Naive thymus-derived CD4-positive, alpha-beta T cell (primary cell): ENCODE measurements around the gene ZBED4. TPM values are rescaled to one million over a fixed set of nuclear protein-coding genes. Genes with fewer than 3 reads are reported as not detected.

ENCODE experiments used
- ATAC-seq: fragments of 150-1000 bp; cut with Tn5 transposase; 2 replicates; pipeline ENCODE4 v1.10.0; 2021; ENCODE audit warnings: mild to moderate bottlenecking, moderate library complexity
- CTCF ChIA-PET: fragments of 350-600 bp; sonication (Branson Sonifier 250); formaldehyde crosslinking; loops from one replicate; lab custom pipeline; 2021; ENCODE audit warnings: antibody characterized with exemption; lab: Charles Lee
- POLR2A ChIA-PET: fragments of 350-600 bp; sonication (Branson Sonifier 250); formaldehyde crosslinking; loops from one replicate; lab custom pipeline; 2021; ENCODE audit warnings: antibody characterized with exemption, inconsistent platforms; lab: Charles Lee
- DNase-seq, 9 donors: peaks; one replicate each; pipeline versions ENCODE4 v3.0.0 to v3.0.0-alpha.2; 2020 to 2022; ENCODE audit warnings: mixed read lengths in 1 of 9
- H3K27ac ChIP-seq: one replicate; pipeline ENCODE4 v1.7.0; 2013; ENCODE audit warnings: mild to moderate bottlenecking, low read depth, low read length, moderate library complexity
- H3K27me3 ChIP-seq, 2 donors: one replicate each; pipeline ENCODE4 v1.7.0; 2013; ENCODE audit warnings: low read length in 2 of 2, mild to moderate bottlenecking in 2 of 2, moderate library complexity in 2 of 2; ENCODE audit not compliant: control insufficient read depth in 2 of 2, insufficient read depth in 2 of 2
- H3K36me3 ChIP-seq, 3 experiments: 1 replicate in 2 of 3; 2 replicates in 1 of 3; pipeline ENCODE4 v1.7.0; 2013; ENCODE audit warnings: low read length in 3 of 3, mild to moderate bottlenecking in 3 of 3, moderate library complexity in 1 of 3; ENCODE audit not compliant: insufficient read depth in 3 of 3, control insufficient read depth in 2 of 3
- H3K4me1 ChIP-seq, 2 donors: one replicate each; pipeline ENCODE4 v1.7.0; 2013; ENCODE audit warnings: low read length in 2 of 2, mild to moderate bottlenecking in 2 of 2, moderate library complexity in 1 of 2; ENCODE audit not compliant: control insufficient read depth in 2 of 2, insufficient read depth in 2 of 2
- H3K4me3 ChIP-seq: 2 replicates; pipeline ENCODE4 v1.7.0; 2013; ENCODE audit warnings: mild to moderate bottlenecking, low read length
- H3K9me3 ChIP-seq, 3 experiments: 1 replicate in 2 of 3; 2 replicates in 1 of 3; pipeline ENCODE4 v1.7.0; 2013; ENCODE audit warnings: low read length in 3 of 3; ENCODE audit not compliant: control insufficient read depth in 2 of 3
- H3K27ac Mint-ChIP-seq, 9 donors: one replicate each; pipeline ENCODE4 v1.8.0; 2020 to 2022; ENCODE audit warnings: mixed read lengths in 9 of 9, mild to moderate bottlenecking in 8 of 9, moderate library complexity in 5 of 9, inconsistent platforms in 2 of 9
- H3K27me3 Mint-ChIP-seq, 5 donors: one replicate each; pipeline ENCODE4 v1.8.0; 2021 to 2022; ENCODE audit warnings: mixed read lengths in 5 of 5, mild to moderate bottlenecking in 1 of 5
- H3K36me3 Mint-ChIP-seq, 5 donors: one replicate each; pipeline ENCODE4 v1.8.0; 2020 to 2022; ENCODE audit warnings: mixed read lengths in 5 of 5, mild to moderate bottlenecking in 3 of 5, inconsistent platforms in 1 of 5
- H3K4me1 Mint-ChIP-seq, 7 donors: one replicate each; pipeline ENCODE4 v1.8.0; 2020 to 2022; ENCODE audit warnings: mixed read lengths in 7 of 7, mild to moderate bottlenecking in 3 of 7, inconsistent platforms in 1 of 7
- H3K4me3 Mint-ChIP-seq, 10 donors: one replicate each; pipeline ENCODE4 v1.8.0; 2020 to 2022; ENCODE audit warnings: mild to moderate bottlenecking in 10 of 10, mixed read lengths in 10 of 10, moderate library complexity in 6 of 10, inconsistent platforms in 2 of 10
- H3K9me3 Mint-ChIP-seq, 11 donors: one replicate each; pipeline ENCODE4 v1.8.0; 2020 to 2022; ENCODE audit warnings: mixed read lengths in 11 of 11, mild to moderate bottlenecking in 4 of 11, inconsistent platforms in 1 of 11, moderate library complexity in 1 of 11
- intact Hi-C, 2 donors: fragments of 100-400 bp; cut with micrococcal nuclease; formaldehyde crosslinking; loops; one replicate each; pipeline ENCODE4 v1.15.1; 2023
- polyA plus RNA-seq, 2 donors: library from polyadenylated mRNA; unstranded; fragments of 300-500 nt; fragmentation: Illumina TruSeq; gene quantifications; one replicate each; pipeline ENCODE4 v1.2.3, GENCODE V29; 2021
- total RNA-seq, 6 experiments: library from RNA in 5 of 6; stranded (reverse) in 5 of 6; gene quantifications; 1 replicate in 5 of 6; 2 replicates in 1 of 6; pipeline ENCODE4 v1.2.3 and lab custom pipeline; 2021 to 2026

The ZBED4 gene
- total and polyA plus RNA-seq, 7 experiments from 2014 or later = 6.0 to 20.1 (median 16.3) TPM

DNA sequence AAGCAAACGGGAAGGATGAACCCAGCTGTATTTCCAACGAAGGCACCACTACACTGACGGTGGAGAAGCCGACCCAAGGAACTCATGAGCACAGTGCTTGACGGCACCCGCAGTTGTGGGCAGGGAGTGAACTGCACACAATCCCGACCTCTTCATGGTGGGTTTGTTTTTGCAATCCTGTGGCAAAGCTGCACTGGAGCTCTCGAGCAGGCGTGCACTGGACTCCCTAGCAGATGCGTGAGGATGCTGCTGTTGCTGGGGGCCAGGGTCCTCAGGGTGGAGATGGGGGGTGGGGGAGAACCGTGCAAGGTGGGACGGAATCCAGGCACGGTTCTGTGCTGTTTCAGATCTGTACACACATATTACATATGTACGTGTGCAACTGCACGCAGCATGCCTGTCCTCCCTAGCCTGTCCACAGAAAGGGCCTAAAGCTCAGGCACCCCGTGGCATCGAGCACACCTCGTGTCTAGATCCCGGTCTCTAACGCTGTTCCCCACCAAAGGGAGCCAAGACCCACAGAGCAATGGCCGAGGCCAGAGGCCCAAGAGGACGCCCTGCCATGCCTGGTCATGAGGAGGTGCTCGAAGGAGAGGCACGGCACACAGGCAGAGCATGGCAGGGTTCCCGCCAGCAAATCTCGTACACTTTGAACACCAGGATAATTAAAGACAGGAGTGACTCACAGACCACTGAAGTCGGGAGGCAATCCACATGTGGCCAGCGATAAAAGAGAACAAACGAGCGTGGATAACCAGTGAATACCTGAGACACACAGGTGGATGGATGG is 47.0 kb downstream of the ZBED4 start:
- no peak overlapping the region for H3K4me3 ChIP-seq
- no peaks in the 10 kb centered on the region for H3K4me1 ChIP-seq
- DNase-seq = no peak
- H3K27me3 ChIP-seq = no peaks in the 10 kb centered on the region
- H3K9me3 Mint-ChIP-seq = peaks cover 0 to 9% (median 0%) of the 10 kb centered on the region in 11 donors
- ATAC-seq = no peak
- H3K36me3 ChIP-seq = peaks cover 0 to 52% (median 17%) of the 10 kb centered on the region in 3 experiments
- ChIA-PET POLR2A (interaction anchor here (0.9 kb wide), 1 partner anchor 25 kb away, joined by 3 read pairs; no protein-coding TSS in a partner anchor), CTCF (interaction anchor here (0.6 kb wide), 1 partner anchor 112 kb away, joined by 3 read pairs; no protein-coding TSS in a partner anchor)
- H3K4me3 Mint-ChIP-seq = no peak overlapping the region
- H3K36me3 Mint-ChIP-seq = peaks cover 12 to 40% (median 16%) of the 10 kb centered on the region in 5 donors
- H3K4me1 Mint-ChIP-seq = peaks cover 0 to 5% (median 0%) of the 10 kb centered on the region in 7 donors
- intact Hi-C loops = no loop called here
- H3K27ac Mint-ChIP-seq = peak overlapping the region in 1 of 9 donors; percentile 38
- H3K27ac ChIP-seq = no peak overlapping the region
- no peaks in the 10 kb centered on the region for H3K9me3 ChIP-seq
- no peaks in the 10 kb centered on the region for H3K27me3 Mint-ChIP-seq

DNA sequence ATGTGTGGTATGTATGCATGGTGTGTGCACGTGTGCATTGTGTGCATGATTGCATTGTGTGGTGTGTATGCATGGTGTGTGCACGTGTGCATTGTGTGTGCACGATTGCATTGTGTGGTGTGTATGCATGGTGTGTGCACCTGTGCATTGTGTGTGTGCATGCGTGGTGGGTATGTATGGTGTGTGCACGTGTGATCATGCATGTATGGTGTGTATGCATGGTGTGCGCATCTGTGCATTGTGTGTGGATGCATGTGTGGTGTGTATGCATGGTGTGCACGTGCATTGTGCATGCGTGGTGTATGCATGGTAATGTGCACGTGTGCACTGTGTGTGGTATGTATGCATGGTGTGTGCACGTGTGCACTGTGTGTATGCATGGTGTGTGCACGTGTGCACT is 47.8 kb downstream of the ZBED4 start:
- Mint-ChIP-seq H3K9me3 (peaks cover 0 to 9% (median 0%) of the 10 kb centered on the region in 11 donors), H3K36me3 (peaks cover 12 to 42% (median 16%) of the 10 kb centered on the region in 5 donors), H3K27ac (peak overlapping the region in 1 of 9 donors; percentile 58), H3K4me1 (peaks cover 0 to 5% (median 0%) of the 10 kb centered on the region in 7 donors), H3K27me3 (no peaks in the 10 kb centered on the region), H3K4me3 (no peak overlapping the region)
- Histone ChIP-seq H3K4me1 (no peaks in the 10 kb centered on the region), H3K27ac (no peak overlapping the region), H3K36me3 (peaks cover 0 to 60% (median 17%) of the 10 kb centered on the region in 3 experiments), H3K27me3 (no peaks in the 10 kb centered on the region), H3K4me3 (no peak overlapping the region), H3K9me3 (no peaks in the 10 kb centered on the region)
- ChIA-PET POLR2A (no interaction called here), CTCF (interaction anchor here (0.6 kb wide), 1 partner anchor 113 kb away, joined by 3 read pairs; no protein-coding TSS in a partner anchor)
- DNase-seq = no peak
- intact Hi-C loops = no loop called here
- ATAC-seq = no peak

DNA sequence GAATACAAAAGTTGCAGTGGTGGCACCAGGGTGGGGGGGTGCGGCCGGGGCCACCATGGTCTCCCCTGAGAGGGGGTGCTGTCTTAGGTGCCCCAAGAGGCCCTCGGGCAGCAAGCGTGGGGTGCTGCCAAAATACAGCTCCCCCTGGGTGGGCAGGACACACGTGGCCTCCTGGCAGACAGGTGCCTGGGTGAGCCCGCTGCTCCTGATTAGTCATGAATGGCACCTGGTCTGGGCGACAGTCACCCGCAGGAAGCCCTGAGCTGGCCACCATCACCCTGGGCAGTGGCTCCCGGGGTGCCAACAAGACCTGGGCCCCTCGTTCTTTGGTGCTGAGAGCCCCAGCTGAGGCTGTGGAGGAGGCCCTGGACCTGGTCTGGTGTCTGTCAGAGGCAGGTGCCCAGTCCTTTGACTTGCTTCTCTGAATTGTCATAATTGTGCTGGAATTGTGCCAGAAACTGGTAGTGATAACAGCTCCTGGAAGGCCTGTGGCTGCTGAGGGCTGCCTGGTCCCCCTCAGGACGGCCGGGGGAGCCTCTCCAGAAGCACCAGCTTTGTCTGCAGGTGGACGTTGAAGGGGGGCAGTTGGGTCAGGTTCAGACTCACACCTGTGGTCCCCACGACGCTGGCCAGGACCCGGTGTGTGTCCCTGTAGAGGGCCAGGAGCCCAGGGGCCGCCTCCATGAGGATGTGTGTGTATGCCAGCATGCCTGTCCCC is 49.8 kb downstream of the ZBED4 start:
- H3K27me3 ChIP-seq = no peaks in the 10 kb centered on the region
- CTCF ChIA-PET = no interaction called here
- no peak for ATAC-seq
- H3K4me1 Mint-ChIP-seq = peaks cover 0 to 9% (median 6%) of the 10 kb centered on the region in 7 donors
- POLR2A ChIA-PET = no interaction called here
- no peak overlapping the region for H3K4me3 ChIP-seq
- no peaks in the 10 kb centered on the region for H3K4me1 ChIP-seq
- H3K27ac Mint-ChIP-seq = peak overlapping the region in 1 of 9 donors; percentile 62
- DNase-seq = no peak
- no peak overlapping the region for H3K4me3 Mint-ChIP-seq
- no peaks in the 10 kb centered on the region for H3K27me3 Mint-ChIP-seq
- intact Hi-C loops = no loop called here
- no peak overlapping the region for H3K27ac ChIP-seq
- peaks cover 16 to 44% (median 20%) of the 10 kb centered on the region in 5 donors for H3K36me3 Mint-ChIP-seq
- no peaks in the 10 kb centered on the region for H3K9me3 ChIP-seq
- peaks cover 0 to 78% (median 20%) of the 10 kb centered on the region in 3 experiments for H3K36me3 ChIP-seq
- H3K9me3 Mint-ChIP-seq = peaks cover 0 to 9% (median 0%) of the 10 kb centered on the region in 11 donors

DNA sequence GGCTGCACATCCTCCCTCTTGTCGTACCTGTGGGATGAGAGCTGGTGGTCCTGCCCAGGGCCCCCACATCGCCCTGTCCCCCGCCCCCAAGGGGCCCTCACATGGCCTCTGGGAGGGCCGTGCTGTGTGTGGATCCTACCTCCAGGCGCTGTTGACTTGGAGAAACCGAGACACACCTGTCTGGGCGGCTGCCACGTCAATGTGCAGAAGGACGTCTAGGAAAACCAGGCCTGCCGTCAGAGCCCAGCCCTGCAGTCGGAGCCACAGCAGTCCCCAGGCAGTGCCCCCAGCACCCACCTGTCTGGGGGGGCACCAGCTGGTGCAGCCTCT is 50.4 kb downstream of the ZBED4 start:
- Mint-ChIP-seq H3K4me1 (peaks cover 0 to 9% (median 6%) of the 10 kb centered on the region in 7 donors), H3K36me3 (peaks cover 16 to 45% (median 20%) of the 10 kb centered on the region in 5 donors), H3K27me3 (no peaks in the 10 kb centered on the region), H3K27ac (no peak overlapping the region), H3K9me3 (peaks cover 0 to 9% (median 0%) of the 10 kb centered on the region in 11 donors), H3K4me3 (no peak overlapping the region)
- Histone ChIP-seq H3K4me1 (no peaks in the 10 kb centered on the region), H3K36me3 (peaks cover 0 to 83% (median 21%) of the 10 kb centered on the region in 3 experiments), H3K9me3 (no peaks in the 10 kb centered on the region), H3K27ac (no peak overlapping the region), H3K4me3 (no peak overlapping the region), H3K27me3 (no peaks in the 10 kb centered on the region)
- ChIA-PET CTCF (no interaction called here), POLR2A (no interaction called here)
- ATAC-seq = no peak
- intact Hi-C loops = no loop called here
- DNase-seq = no peak

DNA sequence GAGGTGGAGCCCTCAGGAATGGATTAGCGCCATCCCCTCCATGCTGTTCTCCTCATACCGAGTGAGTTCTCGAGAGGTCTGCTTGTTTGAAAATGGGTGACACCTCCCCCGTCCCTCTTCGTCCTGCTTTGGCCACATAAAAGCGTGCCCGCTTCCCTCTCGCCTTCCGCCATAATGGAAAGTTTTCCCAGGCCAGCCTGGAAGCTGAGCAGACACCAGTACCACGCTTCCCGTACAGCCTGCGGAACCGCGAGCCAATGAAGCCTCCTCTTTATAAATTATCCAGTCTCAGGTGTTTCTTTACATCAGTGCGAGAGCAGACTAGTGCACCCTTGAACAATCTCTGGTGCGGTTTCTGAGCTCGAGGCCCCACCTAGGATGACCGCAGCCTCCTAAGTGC is 51.8 kb downstream of the ZBED4 start:
- DNase-seq = no peak
- Mint-ChIP-seq H3K27ac (peak overlapping the region in 3 of 9 donors; percentile 53 to 84 (median 71)), H3K36me3 (peaks cover 16 to 48% (median 17%) of the 10 kb centered on the region in 5 donors), H3K4me1 (peaks cover 0 to 9% (median 6%) of the 10 kb centered on the region in 7 donors), H3K4me3 (no peak overlapping the region), H3K9me3 (peaks cover 0 to 9% (median 0%) of the 10 kb centered on the region in 11 donors), H3K27me3 (no peaks in the 10 kb centered on the region)
- Histone ChIP-seq H3K27ac (no peak overlapping the region), H3K9me3 (no peaks in the 10 kb centered on the region), H3K27me3 (no peaks in the 10 kb centered on the region), H3K4me3 (no peak overlapping the region), H3K36me3 (peaks cover 0 to 89% (median 26%) of the 10 kb centered on the region in 3 experiments), H3K4me1 (no peaks in the 10 kb centered on the region)
- ChIA-PET CTCF (no interaction called here), POLR2A (interaction anchor here (1.3 kb wide), 1 partner anchor 138 kb away, joined by 3 read pairs; no protein-coding TSS in a partner anchor)
- ATAC-seq = no peak
- intact Hi-C loops = no loop called here

DNA sequence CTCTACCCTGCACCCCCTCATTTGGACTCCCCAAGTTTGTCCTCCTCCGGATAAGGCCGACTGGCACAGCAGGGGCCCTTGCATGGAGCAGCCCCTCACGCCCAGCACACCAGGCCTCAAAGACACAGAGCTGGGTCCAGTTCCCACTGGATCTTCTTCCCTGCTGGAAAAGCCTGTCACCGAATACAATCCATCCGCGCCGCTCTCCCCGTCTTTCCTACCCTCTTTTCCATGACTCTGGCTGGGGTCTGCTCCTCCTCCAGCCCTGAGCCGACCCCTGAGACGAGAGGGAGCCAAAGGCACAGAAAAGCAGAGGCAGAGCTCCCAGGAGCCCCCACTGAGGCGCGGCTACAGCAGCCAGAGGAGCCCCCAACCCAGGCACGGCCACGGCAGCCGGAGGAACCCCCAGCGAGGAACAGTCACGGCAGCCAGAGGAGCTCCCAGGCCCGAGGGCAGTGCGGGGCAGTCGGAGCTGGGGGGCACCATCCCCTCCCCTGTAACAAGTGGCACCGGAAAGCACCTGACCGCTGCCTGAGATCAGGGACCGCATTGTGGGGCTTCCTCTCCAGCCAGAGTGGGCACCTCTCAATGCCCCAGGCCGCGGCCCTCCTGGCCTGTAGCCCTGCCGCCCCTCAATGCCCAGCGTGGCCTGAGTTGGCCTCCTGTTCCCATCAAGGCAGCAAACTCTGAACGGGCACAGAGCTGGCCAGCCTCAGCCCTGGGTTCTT is 52.6 kb downstream of the ZBED4 start:
- Histone ChIP-seq H3K4me1 (no peaks in the 10 kb centered on the region), H3K27ac (no peak overlapping the region), H3K4me3 (no peak overlapping the region), H3K27me3 (no peaks in the 10 kb centered on the region), H3K9me3 (no peaks in the 10 kb centered on the region), H3K36me3 (peaks cover 0 to 88% (median 24%) of the 10 kb centered on the region in 3 experiments)
- intact Hi-C loops = no loop called here
- ChIA-PET CTCF (no interaction called here), POLR2A (interaction anchor here (1.3 kb wide), 1 partner anchor 139 kb away, joined by 3 read pairs; no protein-coding TSS in a partner anchor)
- Mint-ChIP-seq H3K4me1 (peaks cover 0 to 9% (median 6%) of the 10 kb centered on the region in 7 donors), H3K27me3 (no peaks in the 10 kb centered on the region), H3K27ac (peak overlapping the region in 3 of 9 donors; percentile 43 to 65 (median 59)), H3K4me3 (no peak overlapping the region), H3K9me3 (peaks cover 0 to 8% (median 0%) of the 10 kb centered on the region in 11 donors), H3K36me3 (peaks cover 10 to 42% (median 12%) of the 10 kb centered on the region in 5 donors)
- no peak for ATAC-seq
- no peak for DNase-seq
